Type B pancreatic cell (in vitro differentiated cells): ENCODE results near the gene CA5A. TPM values are rescaled to one million over a fixed set of nuclear protein-coding genes. Genes with fewer than 3 reads are reported as not detected.

Experiments
- DNase-seq: peaks from one replicate; pipeline ENCODE4 v3.0.0; 2021; ENCODE audit warnings: mixed read lengths; ENCODE audit not compliant: unreplicated experiment; ENCODE audit errors: extremely low spot score
- H3K27ac Mint-ChIP-seq: 2 replicates; pipeline ENCODE4 v1.8.0; 2021; ENCODE audit warnings: mild to moderate bottlenecking, mixed read lengths
- H3K27me3 Mint-ChIP-seq: 2 replicates; pipeline ENCODE4 v1.8.0; 2021; ENCODE audit warnings: mixed read lengths
- H3K36me3 Mint-ChIP-seq: 2 replicates; pipeline ENCODE4 v1.8.0; 2021; ENCODE audit warnings: mixed read lengths
- H3K4me1 Mint-ChIP-seq: one replicate; pipeline ENCODE4 v1.8.0; 2021; ENCODE audit warnings: mixed read lengths; ENCODE audit not compliant: unreplicated experiment
- H3K4me3 Mint-ChIP-seq: 2 replicates; pipeline ENCODE4 v1.8.0; 2021; ENCODE audit warnings: mild to moderate bottlenecking, mixed read lengths
- H3K9me3 Mint-ChIP-seq: 2 replicates; pipeline ENCODE4 v1.8.0; 2021; ENCODE audit warnings: mixed read lengths
- total RNA-seq: library from RNA; stranded (reverse); gene quantifications from 2 replicates; pipeline ENCODE4 v1.2.1, GENCODE V29; 2021; ENCODE audit warnings: low replicate concordance
- TF ChIP-seq, protein P1 (sequence below): fragments of 200-600 bp; sonication (generic); conservative IDR thresholded peaks from 2 replicates; pipeline ENCODE4 v1.5.0; 2021; ENCODE audit warnings: antibody characterized with exemption, mild to moderate bottlenecking

Gene CA5A
- total RNA-seq, 1 donor from 2014 or later: 0.70 TPM

DNA sequence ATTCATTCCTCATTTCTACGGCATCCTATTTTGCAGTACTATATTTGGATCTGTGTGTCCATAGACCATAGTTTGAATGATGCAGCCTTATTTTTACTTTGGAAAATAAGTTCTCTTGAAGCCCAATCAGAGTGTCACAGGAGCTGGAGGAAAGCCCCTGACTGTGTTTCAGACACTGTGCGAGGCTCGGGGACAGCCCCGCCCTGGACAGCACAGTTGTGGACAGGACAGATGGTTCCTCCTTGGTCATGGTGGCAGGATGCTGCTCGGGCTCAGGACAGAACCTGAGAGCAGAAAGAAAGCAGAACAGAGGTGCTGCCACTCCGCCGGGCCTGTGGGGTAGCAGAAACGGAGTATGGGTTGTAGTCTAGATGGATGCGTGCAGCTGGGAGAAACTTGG is 37.8 kb upstream of the CA5A start:
- Mint-ChIP-seq H3K4me1 (peaks cover 6% of the 10 kb centered on the region), H3K27ac (peak overlapping the region; percentile 16), H3K4me3 (no peak overlapping the region), H3K27me3 (no peaks in the 10 kb centered on the region), H3K36me3 (peaks cover 32% of the 10 kb centered on the region), H3K9me3 (no peaks in the 10 kb centered on the region)
- TF ChIP-seq, protein P1, sequence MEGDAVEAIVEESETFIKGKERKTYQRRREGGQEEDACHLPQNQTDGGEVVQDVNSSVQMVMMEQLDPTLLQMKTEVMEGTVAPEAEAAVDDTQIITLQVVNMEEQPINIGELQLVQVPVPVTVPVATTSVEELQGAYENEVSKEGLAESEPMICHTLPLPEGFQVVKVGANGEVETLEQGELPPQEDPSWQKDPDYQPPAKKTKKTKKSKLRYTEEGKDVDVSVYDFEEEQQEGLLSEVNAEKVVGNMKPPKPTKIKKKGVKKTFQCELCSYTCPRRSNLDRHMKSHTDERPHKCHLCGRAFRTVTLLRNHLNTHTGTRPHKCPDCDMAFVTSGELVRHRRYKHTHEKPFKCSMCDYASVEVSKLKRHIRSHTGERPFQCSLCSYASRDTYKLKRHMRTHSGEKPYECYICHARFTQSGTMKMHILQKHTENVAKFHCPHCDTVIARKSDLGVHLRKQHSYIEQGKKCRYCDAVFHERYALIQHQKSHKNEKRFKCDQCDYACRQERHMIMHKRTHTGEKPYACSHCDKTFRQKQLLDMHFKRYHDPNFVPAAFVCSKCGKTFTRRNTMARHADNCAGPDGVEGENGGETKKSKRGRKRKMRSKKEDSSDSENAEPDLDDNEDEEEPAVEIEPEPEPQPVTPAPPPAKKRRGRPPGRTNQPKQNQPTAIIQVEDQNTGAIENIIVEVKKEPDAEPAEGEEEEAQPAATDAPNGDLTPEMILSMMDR: no peak
- DNase-seq: no peak

DNA sequence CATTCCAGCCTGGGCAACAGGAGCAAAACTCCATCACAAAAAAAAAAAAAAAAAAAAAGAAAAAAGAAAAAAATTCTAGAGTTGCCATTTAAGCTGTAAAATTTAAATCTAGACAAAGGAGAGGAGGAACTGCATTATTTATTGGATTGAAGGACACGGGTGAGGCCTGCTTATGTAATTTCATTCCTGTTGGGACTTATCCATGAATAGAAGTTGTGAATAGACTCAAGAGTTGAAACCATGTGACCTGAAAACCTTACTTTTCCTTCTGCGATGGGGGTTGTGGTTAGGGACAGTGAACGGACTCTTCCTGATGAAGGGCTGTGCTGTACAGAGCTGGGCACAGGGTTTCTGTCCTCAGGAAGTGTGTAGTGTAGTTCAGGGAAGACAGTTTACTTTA is 37.4 kb upstream of the CA5A start:
- peaks cover 32% of the 10 kb centered on the region for H3K36me3 Mint-ChIP-seq
- DNase-seq: no peak
- no peak overlapping the region for H3K4me3 Mint-ChIP-seq
- H3K27ac Mint-ChIP-seq: no peak overlapping the region
- TF ChIP-seq, protein P1: no peak
- H3K27me3 Mint-ChIP-seq: no peaks in the 10 kb centered on the region
- no peaks in the 10 kb centered on the region for H3K9me3 Mint-ChIP-seq
- peaks cover 6% of the 10 kb centered on the region for H3K4me1 Mint-ChIP-seq

DNA sequence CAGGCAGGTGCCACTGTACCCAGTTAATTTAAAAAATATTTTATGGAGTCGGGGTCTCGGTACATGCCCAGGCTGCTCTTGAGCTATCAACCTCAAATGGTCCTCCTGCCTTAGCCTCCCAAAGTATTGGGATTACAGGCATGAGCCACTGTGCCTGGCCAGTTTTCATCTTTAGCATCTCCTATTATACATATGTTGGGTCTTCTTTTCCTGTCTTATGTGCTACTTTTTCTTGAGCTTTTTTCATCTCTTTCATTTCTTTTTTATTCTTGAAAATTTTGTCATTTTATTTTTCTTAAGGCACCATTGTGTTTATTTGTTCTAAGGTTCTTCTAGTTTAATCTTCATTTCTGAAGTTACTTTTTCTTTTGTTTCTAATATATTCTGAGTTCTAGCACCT is 35.6 kb upstream of the CA5A start:
- no peaks in the 10 kb centered on the region for H3K9me3 Mint-ChIP-seq
- DNase-seq: no peak

DNA sequence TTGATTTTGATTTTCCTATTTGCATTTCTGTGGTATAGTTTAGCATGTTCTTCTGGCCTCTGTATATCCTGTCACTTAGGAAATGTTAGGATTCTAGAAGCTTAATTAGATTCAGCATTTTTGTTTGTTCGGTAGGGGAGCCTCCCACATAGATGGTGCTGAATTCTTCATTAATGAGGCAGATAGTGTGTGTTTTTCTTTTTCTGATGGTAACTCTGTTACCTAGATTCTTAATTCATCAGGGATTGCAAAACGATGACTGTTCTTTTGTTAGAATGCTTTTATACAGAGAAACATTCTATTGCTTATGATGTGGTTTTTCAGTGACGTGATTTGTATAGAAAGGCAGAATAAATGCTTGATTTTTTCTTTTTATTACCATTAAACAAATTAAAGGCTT is 33.9 kb upstream of the CA5A start:
- Mint-ChIP-seq H3K9me3 (no peaks in the 10 kb centered on the region), H3K4me1 (peaks cover 22% of the 10 kb centered on the region), H3K27me3 (no peaks in the 10 kb centered on the region), H3K36me3 (peaks cover 26% of the 10 kb centered on the region), H3K27ac (no peak overlapping the region), H3K4me3 (no peak overlapping the region)
- TF ChIP-seq, protein P1: no peak
- no peak for DNase-seq

More for the DNA sequence above, 35.6 kb upstream of the CA5A start:
- peaks cover 9% of the 10 kb centered on the region for H3K4me1 Mint-ChIP-seq
- no peak overlapping the region for H3K4me3 Mint-ChIP-seq
- TF ChIP-seq, protein P1: no peak
- H3K27me3 Mint-ChIP-seq: no peaks in the 10 kb centered on the region
- no peak overlapping the region for H3K27ac Mint-ChIP-seq
- peaks cover 32% of the 10 kb centered on the region for H3K36me3 Mint-ChIP-seq

DNA sequence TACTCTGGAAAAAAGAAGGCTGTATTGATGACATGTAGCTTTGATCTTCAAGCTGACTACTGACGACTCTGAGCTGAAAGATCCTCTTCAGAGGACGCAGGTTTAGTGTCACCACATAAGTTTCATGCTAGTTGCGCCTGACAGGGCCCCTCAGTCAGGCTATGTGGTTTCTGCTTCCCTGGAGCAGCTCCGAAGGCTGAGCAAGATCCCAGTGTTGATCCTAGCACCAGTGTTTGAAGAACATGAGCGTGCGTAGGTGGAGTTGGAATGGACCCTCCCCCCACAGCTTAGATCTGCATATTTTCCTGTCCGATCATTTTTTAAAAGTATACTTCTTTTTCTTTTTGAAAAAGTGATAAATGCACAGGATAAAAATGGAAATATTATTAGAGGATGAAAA is 32.2 kb upstream of the CA5A start:
- H3K27ac Mint-ChIP-seq: no peak overlapping the region
- H3K4me3 Mint-ChIP-seq: peak overlapping the region; percentile 41
- no peaks in the 10 kb centered on the region for H3K27me3 Mint-ChIP-seq
- no peak for DNase-seq
- H3K36me3 Mint-ChIP-seq: peaks cover 29% of the 10 kb centered on the region
- TF ChIP-seq, protein P1: no peak
- no peaks in the 10 kb centered on the region for H3K9me3 Mint-ChIP-seq
- H3K4me1 Mint-ChIP-seq: peaks cover 30% of the 10 kb centered on the region

DNA sequence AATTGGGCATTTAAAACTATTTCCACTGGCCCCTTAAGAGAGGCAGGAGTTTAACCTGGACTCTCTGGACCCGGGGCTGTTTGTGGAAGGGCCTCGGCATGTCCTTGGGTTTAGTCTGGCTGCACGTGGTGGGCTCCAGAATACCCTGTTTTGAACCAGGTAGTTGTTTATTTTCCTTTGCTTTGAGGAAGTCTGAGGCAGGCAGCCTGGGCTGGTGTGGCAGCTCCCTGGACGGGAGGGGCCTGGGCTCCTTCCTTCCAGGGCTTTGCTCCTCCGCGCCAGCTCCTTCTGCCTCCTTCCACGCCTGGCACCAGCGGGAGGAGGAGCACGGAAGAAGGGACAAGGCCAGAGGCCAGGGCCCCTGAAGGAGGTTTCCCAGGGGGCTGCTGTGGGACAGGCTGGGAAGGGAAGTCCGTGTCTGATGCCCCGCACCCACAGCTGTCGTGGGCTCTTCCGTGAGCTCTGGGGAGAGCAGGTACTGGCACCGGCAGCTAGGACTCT is 30.4 kb upstream of the CA5A start:
- TF ChIP-seq, protein P1: no peak
- no peak for DNase-seq
- Mint-ChIP-seq H3K4me1 (peaks cover 36% of the 10 kb centered on the region), H3K36me3 (peaks cover 18% of the 10 kb centered on the region), H3K4me3 (no peak overlapping the region), H3K27ac (peak overlapping the region; percentile 63), H3K9me3 (no peaks in the 10 kb centered on the region), H3K27me3 (no peaks in the 10 kb centered on the region)
